ENCODE results near the gene NUBPL.
"Not testable (repeated sequence)": the region's sequence is repeated elsewhere in the genome, so short reads cannot be mapped to it uniquely, and the experiment has no call there.

DNA sequence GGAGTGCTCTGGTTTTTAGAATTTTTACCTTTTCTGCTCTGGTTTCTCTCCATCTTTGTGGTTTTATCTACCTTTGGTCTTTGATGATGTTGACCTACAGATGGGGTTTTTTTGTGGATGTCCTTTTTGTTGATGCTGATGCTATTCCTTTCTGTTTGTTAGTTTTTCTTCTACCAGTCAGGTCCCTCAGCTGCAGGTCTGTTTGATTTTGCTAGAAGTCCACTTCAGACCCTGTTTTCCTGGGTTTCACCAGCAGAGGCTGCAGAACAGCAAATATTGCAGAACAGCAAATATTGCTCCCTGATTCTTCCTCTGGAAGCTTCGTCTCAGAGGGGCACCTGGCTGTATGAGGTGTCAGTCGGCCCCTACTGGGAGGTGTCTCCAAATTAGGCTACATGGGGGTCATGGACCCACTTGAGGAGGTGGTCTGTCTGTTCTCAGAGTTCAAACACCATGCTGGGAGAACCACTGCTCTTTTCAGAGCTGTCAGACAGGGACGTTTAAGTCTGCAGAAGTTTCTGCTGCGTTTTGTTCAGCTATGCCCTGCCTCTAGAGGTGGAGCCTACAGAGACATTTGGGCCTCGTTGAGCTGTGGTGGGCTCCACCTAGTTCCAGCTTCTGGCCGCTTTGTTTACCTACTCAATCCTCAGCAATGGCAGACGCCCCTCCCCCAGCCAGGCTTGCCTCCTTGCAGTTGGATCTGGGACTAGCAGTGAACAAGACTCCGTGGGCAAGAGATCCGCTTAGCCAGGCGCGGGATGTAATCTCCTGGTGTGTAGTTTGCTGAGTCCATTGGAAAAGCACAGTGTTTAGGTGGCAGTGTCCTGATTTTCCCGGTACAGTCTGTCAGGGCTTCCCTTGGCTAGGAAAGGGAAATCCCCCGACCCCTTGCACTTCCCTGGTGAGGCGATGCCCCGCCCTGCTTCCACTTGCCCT, 250.8 kb downstream of the NUBPL start:
- not testable (repeated sequence) for TF ChIP-seq POLR2A (IDR thresholded peaks at IDR 0.05; ENCODE audit: low read depth, low read length); POLR2AphosphoS5 (IDR thresholded peaks at IDR 0.05; ENCODE audit: low read depth, low read length); TAF1 (IDR thresholded peaks at IDR 0.05; ENCODE audit: low read depth, low read length); POU2F2 (IDR thresholded peaks at IDR 0.05; ENCODE audit: low read depth, low read length); SPI1 (IDR thresholded peaks at IDR 0.05; ENCODE audit: low read depth, low read length); PAX5 (IDR thresholded peaks at IDR 0.05; ENCODE audit: insufficient read depth, low read length, severe bottlenecking)
